Vagina (tissue), 2 donors: ENCODE results near the gene PGBD5. TPM values are rescaled to one million over a fixed set of nuclear protein-coding genes. Genes with fewer than 3 reads are reported as not detected.

ENCODE experiments used
- DNase-seq, 2 donors: peaks; one replicate each; pipeline ENCODE4 v3.0.0-alpha.2; 2017; ENCODE audit errors: extremely low spot score in 2 of 2
- H3K27ac ChIP-seq: fragments of 200-600 bp; sonication (generic); one replicate; pipeline ENCODE4 v1.5.1; 2019
- H3K27me3 ChIP-seq: fragments of 200-600 bp; sonication (generic); one replicate; pipeline ENCODE4 v1.5.1; 2019
- H3K36me3 ChIP-seq, 2 donors: fragments of 200-600 bp; sonication (generic); one replicate each; pipeline ENCODE4 v1.5.1; 2017 to 2019
- H3K4me1 ChIP-seq: fragments of 200-600 bp; sonication (generic); one replicate; pipeline ENCODE4 v1.5.1; 2019
- H3K4me3 ChIP-seq, 2 donors: fragments of 200-600 bp; sonication (generic); 1 replicate in 1 of 2; 2 replicates in 1 of 2; pipeline ENCODE4 v1.5.1; 2016 to 2019
- H3K9me3 ChIP-seq: fragments of 200-600 bp; sonication (generic); one replicate; pipeline ENCODE4 v1.5.1; 2019
- CTCF ChIP-seq, 3 experiments: fragments of 450-650 bp in 2 of 3; fragments of 200-600 bp in 1 of 3; sonication (generic) in 1 of 3; IDR thresholded peaks; one replicate each; pipeline ENCODE4 v1.5.1; 2017 to 2019; ENCODE audit warnings: antibody characterized with exemption in 3 of 3, mild to moderate bottlenecking in 2 of 3, moderate library complexity in 2 of 3
- POLR2A ChIP-seq, 2 donors: fragments of 450-650 bp; IDR thresholded peaks; one replicate each; pipeline ENCODE4 v1.6.1; 2017; ENCODE audit warnings: antibody characterized with exemption in 2 of 2, mild to moderate bottlenecking in 2 of 2, moderate library complexity in 2 of 2
- POLR2AphosphoS5 ChIP-seq, 2 donors: sonication (generic); formaldehyde crosslinking; IDR thresholded peaks; one replicate each; pipeline ENCODE4 v1.9.0; 2017; ENCODE audit warnings: antibody characterized with exemption in 2 of 2, mild to moderate bottlenecking in 2 of 2, low read depth in 1 of 2; ENCODE audit not compliant: insufficient read depth in 1 of 2
- intact Hi-C: fragments of 100-400 bp; cut with DNase I; formaldehyde crosslinking; loops from one replicate; pipeline ENCODE4 v1.15.1; 2023
- total RNA-seq: library from RNA; depleted of rRNA; stranded (reverse); fragments of >200 nt; gene quantifications from one replicate; pipeline ENCODE4 v1.2.3, GENCODE V29; 2016

The PGBD5 gene
- total RNA-seq, 1 donor from 2014 or later = 0.98 TPM

- peaks cover 8% of the 10 kb centered on the region for H3K9me3 ChIP-seq
- no peak for TF ChIP-seq CTCF (IDR thresholded peaks at IDR 0.05)
- TF ChIP-seq POLR2AphosphoS5 (IDR thresholded peaks at IDR 0.05; ENCODE audit: insufficient read depth in 1 of 2, low read depth in 1 of 2) = no peak
- no peak for TF ChIP-seq POLR2A (IDR thresholded peaks at IDR 0.05)
- H3K36me3 ChIP-seq = no peaks in the 10 kb centered on the region
- DNase-seq = no peak
- H3K4me3 ChIP-seq = no peak overlapping the region
- intact Hi-C loops = no loop called here
- no peaks in the 10 kb centered on the region for H3K27me3 ChIP-seq
- no peak overlapping the region for H3K27ac ChIP-seq
- no peaks in the 10 kb centered on the region for H3K4me1 ChIP-seq
Observed at GRCh38 chr1:230375147-230375546, 51.0 kb downstream of the PGBD5 start.

GRCh38 chr1:230371923-230372703, 54.0 kb downstream of the PGBD5 start:
- TF ChIP-seq CTCF (IDR thresholded peaks at IDR 0.05) = no peak
- no peak for TF ChIP-seq POLR2AphosphoS5 (IDR thresholded peaks at IDR 0.05; ENCODE audit: insufficient read depth in 1 of 2, low read depth in 1 of 2)
- no peak for TF ChIP-seq POLR2A (IDR thresholded peaks at IDR 0.05)
- H3K4me3 ChIP-seq = no peak overlapping the region
- intact Hi-C loops = no loop called here
- no peaks in the 10 kb centered on the region for H3K4me1 ChIP-seq
- no peak for DNase-seq
- no peak overlapping the region for H3K27ac ChIP-seq
- H3K27me3 ChIP-seq = no peaks in the 10 kb centered on the region
- H3K36me3 ChIP-seq = no peaks in the 10 kb centered on the region
- no peaks in the 10 kb centered on the region for H3K9me3 ChIP-seq

DNA sequence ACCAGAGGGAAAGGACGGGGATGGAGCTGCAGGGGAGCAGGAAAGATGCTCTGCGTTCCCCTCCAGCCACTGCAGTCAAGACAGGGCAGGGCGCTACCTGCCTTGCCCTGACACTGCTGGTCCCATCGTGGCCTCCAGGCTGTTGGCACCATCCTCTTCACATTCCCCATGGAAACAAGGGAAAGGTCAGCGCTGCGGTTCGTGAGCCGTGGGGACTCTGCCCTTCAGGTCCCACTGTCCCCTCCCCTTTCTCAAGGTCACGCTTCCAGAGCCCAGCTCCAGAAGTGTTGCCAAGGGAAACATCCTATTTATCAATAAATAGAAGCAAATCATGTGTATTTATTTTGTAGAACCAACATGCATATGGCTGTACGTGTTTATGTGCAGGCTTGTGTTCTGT, 56.0 kb downstream of the PGBD5 start:
- intact Hi-C loops = no loop called here
- H3K4me3 ChIP-seq = no peak overlapping the region
- TF ChIP-seq POLR2AphosphoS5 (IDR thresholded peaks at IDR 0.05; ENCODE audit: insufficient read depth in 1 of 2, low read depth in 1 of 2) (no peak), POLR2A (IDR thresholded peaks at IDR 0.05) (no peak), CTCF (IDR thresholded peaks at IDR 0.05) (no peak)
- no peak overlapping the region for H3K27ac ChIP-seq
- H3K36me3 ChIP-seq = no peaks in the 10 kb centered on the region
- H3K4me1 ChIP-seq = no peaks in the 10 kb centered on the region
- no peaks in the 10 kb centered on the region for H3K9me3 ChIP-seq
- no peak for DNase-seq
- no peaks in the 10 kb centered on the region for H3K27me3 ChIP-seq

DNA sequence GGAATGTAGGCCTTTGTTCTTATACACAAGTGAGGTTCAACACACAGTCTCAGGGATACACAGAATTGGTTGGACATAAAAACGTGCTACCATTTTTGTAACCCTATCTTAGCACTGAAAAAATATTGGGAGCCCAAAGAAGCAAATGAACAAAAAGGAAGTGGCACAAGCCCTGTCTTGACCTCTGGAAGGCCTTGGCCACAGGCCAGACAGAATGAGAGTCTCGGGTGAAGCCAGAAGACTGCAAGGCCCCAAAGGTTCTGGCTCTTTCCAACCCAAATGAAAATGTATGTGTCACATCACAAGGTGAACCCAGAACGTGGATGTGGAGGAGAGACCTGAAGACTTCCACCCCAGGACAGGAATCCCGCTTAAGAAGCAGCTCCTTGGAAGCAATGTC, 57.3 kb downstream of the PGBD5 start:
- Histone ChIP-seq H3K4me1 (no peaks in the 10 kb centered on the region), H3K27ac (no peak overlapping the region), H3K27me3 (no peaks in the 10 kb centered on the region), H3K4me3 (no peak overlapping the region), H3K36me3 (no peaks in the 10 kb centered on the region), H3K9me3 (no peaks in the 10 kb centered on the region)
- intact Hi-C loops = no loop called here
- DNase-seq = no peak
- TF ChIP-seq CTCF (IDR thresholded peaks at IDR 0.05) (no peak), POLR2A (IDR thresholded peaks at IDR 0.05) (no peak), POLR2AphosphoS5 (IDR thresholded peaks at IDR 0.05; ENCODE audit: insufficient read depth in 1 of 2, low read depth in 1 of 2) (no peak)

DNA sequence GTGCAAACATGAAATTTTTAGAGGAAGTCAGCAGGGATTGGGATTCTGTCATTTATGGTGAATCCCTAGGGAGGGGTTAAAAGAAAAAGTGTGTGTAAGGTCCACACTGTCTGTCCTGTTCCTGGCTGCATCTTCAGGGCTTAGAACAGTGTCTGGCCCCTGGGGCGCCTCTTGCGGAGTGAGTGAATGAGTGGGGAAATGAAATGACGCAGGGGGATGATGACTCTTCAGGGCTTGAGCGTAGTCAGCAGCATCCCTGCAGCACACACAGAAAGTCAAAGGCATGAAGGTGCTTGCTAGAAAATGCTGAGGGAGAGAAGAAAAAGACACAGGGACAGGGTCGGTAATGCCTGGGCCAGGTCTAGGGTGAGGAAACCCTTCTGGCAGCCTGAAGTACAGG, 57.8 kb downstream of the PGBD5 start:
- Histone ChIP-seq H3K27me3 (no peaks in the 10 kb centered on the region), H3K9me3 (no peaks in the 10 kb centered on the region), H3K4me3 (no peak overlapping the region), H3K36me3 (no peaks in the 10 kb centered on the region), H3K4me1 (no peaks in the 10 kb centered on the region), H3K27ac (no peak overlapping the region)
- DNase-seq = no peak
- intact Hi-C loops = no loop called here
- TF ChIP-seq POLR2A (IDR thresholded peaks at IDR 0.05) (no peak), CTCF (IDR thresholded peaks at IDR 0.05) (no peak), POLR2AphosphoS5 (IDR thresholded peaks at IDR 0.05; ENCODE audit: insufficient read depth in 1 of 2, low read depth in 1 of 2) (no peak)
